Measurements from ENCODE around the gene LIN7A.
"Not testable (repeated sequence)": the region's sequence is repeated elsewhere in the genome, so short reads cannot be mapped to it uniquely, and the experiment has no call there.

LIN7A gene

GRCh38 chr12:80791863-80792262, 145.9 kb downstream of the LIN7A start:
- no peaks in the 10 kb centered on the region for H3K27me3 ChIP-seq (ENCODE audit: low read length)
- no peak for TF ChIP-seq EZH2phosphoT487 (conservative IDR thresholded peaks at IDR 0.05; ENCODE audit: low read length)
- TF ChIP-seq CTCF (IDR thresholded peaks at IDR 0.05; ENCODE audit: insufficient read depth, low read length, poor library complexity, severe bottlenecking): no peak
- no peaks in the 10 kb centered on the region for H3K9me3 ChIP-seq (ENCODE audit: insufficient read depth, low read length)
- no peak overlapping the region for H3K4me2 ChIP-seq (ENCODE audit: low read depth, low read length, poor library complexity, severe bottlenecking)
- no peak overlapping the region for H3K27ac ChIP-seq (ENCODE audit: low read depth, low read length)
- no peaks in the 10 kb centered on the region for H4K20me1 ChIP-seq (ENCODE audit: low read depth, low read length)
- H2AFZ ChIP-seq (ENCODE audit: low read depth, low read length, severe bottlenecking): no peak overlapping the region
- H3K36me3 ChIP-seq (ENCODE audit: low read length): no peaks in the 10 kb centered on the region
- no peaks in the 10 kb centered on the region for H3K9me2 ChIP-seq (replicated peaks; ENCODE audit: insufficient read depth, low read length)
- H3K9ac ChIP-seq (ENCODE audit: low read length): no peak overlapping the region
- no peaks in the 10 kb centered on the region for H3K79me2 ChIP-seq (ENCODE audit: insufficient read depth, low read length)
- H3K4me3 ChIP-seq (ENCODE audit: insufficient read depth, low read length, poor library complexity, severe bottlenecking): no peak overlapping the region
- H3F3A ChIP-seq (ENCODE audit: insufficient read depth): no peaks in the 10 kb centered on the region

GRCh38 chr12:80788407-80788806, 149.3 kb downstream of the LIN7A start:
- not testable (repeated sequence) for H3K79me2 ChIP-seq (ENCODE audit: insufficient read depth, low read length); H3K4me3 ChIP-seq (ENCODE audit: insufficient read depth, low read length, poor library complexity, severe bottlenecking); H3K27ac ChIP-seq (ENCODE audit: low read depth, low read length); H3K9ac ChIP-seq (ENCODE audit: low read length); H2AFZ ChIP-seq (ENCODE audit: low read depth, low read length, severe bottlenecking); H3K36me3 ChIP-seq (ENCODE audit: low read length); H3K9me2 ChIP-seq (replicated peaks; ENCODE audit: insufficient read depth, low read length); H4K20me1 ChIP-seq (ENCODE audit: low read depth, low read length); H3F3A ChIP-seq (ENCODE audit: insufficient read depth); H3K4me2 ChIP-seq (ENCODE audit: low read depth, low read length, poor library complexity, severe bottlenecking); H3K27me3 ChIP-seq (ENCODE audit: low read length); H3K9me3 ChIP-seq (ENCODE audit: insufficient read depth, low read length)

DNA sequence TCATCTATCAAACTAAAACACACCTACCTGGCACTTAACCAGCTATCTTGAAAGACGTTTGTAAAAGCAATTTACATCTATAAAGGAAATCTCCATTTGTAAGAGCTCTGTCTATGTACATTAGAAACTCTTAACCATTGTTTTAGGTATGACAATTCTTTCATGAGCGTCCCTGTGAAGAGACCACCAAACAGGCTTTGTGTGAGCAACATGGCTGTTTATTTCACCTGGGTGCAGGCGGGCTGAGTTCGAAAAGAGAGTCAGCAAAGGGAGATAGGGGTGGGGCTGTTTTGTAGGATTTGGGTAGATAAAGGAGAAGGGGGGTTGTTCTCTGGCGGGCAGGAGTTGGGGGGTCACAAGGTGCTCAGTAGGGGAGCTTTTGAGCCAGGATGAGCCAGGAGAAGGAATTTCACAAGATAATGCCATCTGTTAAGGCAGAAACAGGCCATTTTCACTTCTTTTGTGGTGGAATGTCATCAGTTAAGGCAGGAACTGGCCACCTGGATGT, 154.7 kb downstream of the LIN7A start:
- not testable (repeated sequence) for H3K27ac ChIP-seq (ENCODE audit: low read depth, low read length); H3K79me2 ChIP-seq (ENCODE audit: insufficient read depth, low read length); H2AFZ ChIP-seq (ENCODE audit: low read depth, low read length, severe bottlenecking); H3F3A ChIP-seq (ENCODE audit: insufficient read depth); H3K4me2 ChIP-seq (ENCODE audit: low read depth, low read length, poor library complexity, severe bottlenecking); H3K27me3 ChIP-seq (ENCODE audit: low read length); H3K4me3 ChIP-seq (ENCODE audit: insufficient read depth, low read length, poor library complexity, severe bottlenecking); H4K20me1 ChIP-seq (ENCODE audit: low read depth, low read length); H3K36me3 ChIP-seq (ENCODE audit: low read length); H3K9ac ChIP-seq (ENCODE audit: low read length); H3K9me2 ChIP-seq (replicated peaks; ENCODE audit: insufficient read depth, low read length); H3K9me3 ChIP-seq (ENCODE audit: insufficient read depth, low read length)

- H3K9ac ChIP-seq (ENCODE audit: low read length): no peak overlapping the region
- no peaks in the 10 kb centered on the region for H3K36me3 ChIP-seq (ENCODE audit: low read length)
- no peaks in the 10 kb centered on the region for H3K27me3 ChIP-seq (ENCODE audit: low read length)
These were observed 156.4 kb downstream of the LIN7A start for GRCh38 chr12:80781313-80781712.

More at GRCh38 chr12:80781313-80781712, 156.4 kb downstream of the LIN7A start:
- Histone ChIP-seq H2AFZ (ENCODE audit: low read depth, low read length, severe bottlenecking) (no peak overlapping the region), H3F3A (ENCODE audit: insufficient read depth) (no peaks in the 10 kb centered on the region), H3K4me2 (ENCODE audit: low read depth, low read length, poor library complexity, severe bottlenecking) (no peak overlapping the region), H4K20me1 (ENCODE audit: low read depth, low read length) (no peaks in the 10 kb centered on the region), H3K9me3 (ENCODE audit: insufficient read depth, low read length) (no peaks in the 10 kb centered on the region), H3K9me2 (replicated peaks; ENCODE audit: insufficient read depth, low read length) (no peaks in the 10 kb centered on the region), H3K79me2 (ENCODE audit: insufficient read depth, low read length) (no peaks in the 10 kb centered on the region), H3K4me3 (ENCODE audit: insufficient read depth, low read length, poor library complexity, severe bottlenecking) (no peak overlapping the region), H3K27ac (ENCODE audit: low read depth, low read length) (no peak overlapping the region)
- TF ChIP-seq EZH2phosphoT487 (conservative IDR thresholded peaks at IDR 0.05; ENCODE audit: low read length): no peak
- TF ChIP-seq CTCF (IDR thresholded peaks at IDR 0.05; ENCODE audit: insufficient read depth, low read length, poor library complexity, severe bottlenecking): no peak

Measured in SU-DHL-6 (cell line).